ENCODE data around the gene WNT3. TPM values are rescaled to one million over a fixed set of nuclear protein-coding genes. Genes with fewer than 3 reads are reported as not detected.

WNT3 gene
- total RNA-seq, 1 donor from 2014 or later, result 1.5 TPM

DNA sequence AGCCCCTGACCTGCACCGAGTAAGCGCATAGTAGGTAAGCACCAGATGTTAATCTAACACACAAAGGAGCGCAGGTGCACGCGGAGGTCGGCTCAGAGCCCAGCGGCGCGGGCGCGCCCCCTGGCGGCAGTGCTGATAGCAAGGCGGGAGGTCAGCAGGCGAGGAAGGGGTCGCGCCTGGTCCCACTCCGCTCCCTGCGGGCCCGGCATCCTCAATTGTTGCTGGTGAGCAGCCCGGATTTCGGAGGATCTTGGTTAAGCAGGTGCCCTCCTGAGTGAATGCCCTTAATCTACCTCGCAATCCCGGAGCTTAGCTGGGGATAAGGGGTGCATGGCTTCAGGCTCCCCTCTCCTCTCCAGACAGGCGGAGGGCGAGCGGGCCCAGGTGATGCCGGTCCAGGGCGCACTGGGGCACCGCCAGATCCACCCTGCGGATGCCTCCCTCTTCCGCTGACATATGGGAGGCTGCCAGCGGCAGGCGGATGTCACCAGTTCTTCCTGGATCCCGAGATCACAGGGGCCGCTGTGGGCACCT lies 4.0 kb upstream of the WNT3 start:
- Histone ChIP-seq H3K27ac (no peak overlapping the region), H3K9me3 (no peaks in the 10 kb centered on the region), H3K27me3 (peaks cover 14% of the 10 kb centered on the region), H3K4me3 (no peak overlapping the region), H3K36me3 (no peaks in the 10 kb centered on the region), H3K4me1 (peaks cover 21% of the 10 kb centered on the region)
- intact Hi-C loops (cut with DNase I), result no loop called here
- DNase-seq (ENCODE audit: extremely low spot score in 2 of 2), result no peak
- TF ChIP-seq POLR2AphosphoS5 (IDR thresholded peaks at IDR 0.05; ENCODE audit: insufficient read depth in 1 of 2, low read depth in 1 of 2) (no peak), POLR2A (IDR thresholded peaks at IDR 0.05) (no peak), CTCF (IDR thresholded peaks at IDR 0.05) (no peak)

DNA sequence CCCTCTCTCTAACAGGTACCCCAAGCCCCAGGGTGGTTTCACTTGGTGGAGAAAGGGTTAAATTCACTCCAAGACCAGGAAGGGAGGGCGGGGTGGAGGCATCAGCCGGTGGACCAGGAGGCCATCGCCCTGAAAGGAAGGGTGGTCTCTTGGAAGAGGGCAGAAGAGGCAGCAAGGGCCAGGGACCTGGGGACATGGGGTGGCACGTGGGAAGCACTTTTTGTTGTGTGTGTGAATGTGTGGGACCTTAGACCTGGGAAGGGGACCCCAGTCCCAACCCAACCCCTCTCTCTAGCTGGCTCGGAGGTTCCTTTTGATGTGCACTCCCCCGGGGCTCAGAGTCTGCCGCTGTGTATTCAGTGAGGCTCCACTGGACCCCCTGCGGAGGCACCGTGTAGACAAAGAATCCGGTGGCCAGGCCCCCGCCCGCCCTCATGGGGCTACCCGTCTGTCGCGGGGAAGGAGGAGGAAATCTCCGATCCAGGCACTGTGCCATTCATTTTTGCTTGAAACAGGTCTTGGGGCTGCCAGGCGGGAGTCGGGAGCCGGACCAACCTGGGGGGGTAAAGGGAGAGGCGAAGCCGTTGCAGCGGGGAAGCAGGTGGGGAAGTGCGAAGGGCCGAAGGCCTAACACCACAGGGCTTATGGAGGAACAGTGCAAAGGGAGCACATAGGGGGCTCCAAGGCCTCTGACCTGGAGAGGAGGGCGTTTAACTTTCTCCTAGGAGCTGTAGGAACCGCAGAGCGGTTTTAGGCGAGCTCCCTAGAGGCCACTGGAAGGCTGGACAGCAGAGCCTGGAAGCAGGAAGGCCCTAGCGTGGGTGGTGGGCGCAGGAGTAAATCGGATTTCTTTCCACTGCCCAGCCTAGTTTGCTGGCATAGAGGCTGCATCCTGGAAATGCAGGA lies 3.2 kb upstream of the WNT3 start:
- Histone ChIP-seq H3K27me3 (peaks cover 14% of the 10 kb centered on the region), H3K36me3 (no peaks in the 10 kb centered on the region), H3K27ac (no peak overlapping the region), H3K9me3 (no peaks in the 10 kb centered on the region), H3K4me3 (no peak overlapping the region), H3K4me1 (peaks cover 21% of the 10 kb centered on the region)
- intact Hi-C loops (cut with DNase I), result no loop called here
- DNase-seq (ENCODE audit: extremely low spot score in 2 of 2), result no peak
- TF ChIP-seq CTCF (IDR thresholded peaks at IDR 0.05) (no peak), POLR2A (IDR thresholded peaks at IDR 0.05) (no peak), POLR2AphosphoS5 (IDR thresholded peaks at IDR 0.05; ENCODE audit: insufficient read depth in 1 of 2, low read depth in 1 of 2) (no peak)

GRCh38 chr17:46820592-46821450 lies 2.3 kb upstream of the WNT3 start:
- Histone ChIP-seq H3K4me3 (no peak overlapping the region), H3K36me3 (no peaks in the 10 kb centered on the region), H3K27ac (no peak overlapping the region), H3K4me1 (peaks cover 21% of the 10 kb centered on the region), H3K27me3 (peaks cover 14% of the 10 kb centered on the region), H3K9me3 (no peaks in the 10 kb centered on the region)
- TF ChIP-seq POLR2AphosphoS5 (IDR thresholded peaks at IDR 0.05; ENCODE audit: insufficient read depth in 1 of 2, low read depth in 1 of 2) (no peak), POLR2A (IDR thresholded peaks at IDR 0.05) (no peak), CTCF (IDR thresholded peaks at IDR 0.05) (no peak)
- no peak for DNase-seq (ENCODE audit: extremely low spot score in 2 of 2)
- intact Hi-C loops (cut with DNase I), result no loop called here

- no peaks in the 10 kb centered on the region for H3K36me3 ChIP-seq
- no peak for TF ChIP-seq POLR2AphosphoS5 (IDR thresholded peaks at IDR 0.05; ENCODE audit: insufficient read depth in 1 of 2, low read depth in 1 of 2)
- no peak for TF ChIP-seq POLR2A (IDR thresholded peaks at IDR 0.05)
- no peak for TF ChIP-seq CTCF (IDR thresholded peaks at IDR 0.05)
- intact Hi-C loops (cut with DNase I), result no loop called here
- H3K27me3 ChIP-seq, result peaks cover 14% of the 10 kb centered on the region
- DNase-seq (ENCODE audit: extremely low spot score in 2 of 2), result no peak
- peaks cover 21% of the 10 kb centered on the region for H3K4me1 ChIP-seq
- H3K27ac ChIP-seq, result no peak overlapping the region
- no peaks in the 10 kb centered on the region for H3K9me3 ChIP-seq
- no peak overlapping the region for H3K4me3 ChIP-seq
These were observed 1.4 kb upstream of the WNT3 start for GRCh38 chr17:46819906-46820351.

Data from vagina (tissue), 2 donors.